ENCODE results near the gene ALOX5AP.

DNA sequence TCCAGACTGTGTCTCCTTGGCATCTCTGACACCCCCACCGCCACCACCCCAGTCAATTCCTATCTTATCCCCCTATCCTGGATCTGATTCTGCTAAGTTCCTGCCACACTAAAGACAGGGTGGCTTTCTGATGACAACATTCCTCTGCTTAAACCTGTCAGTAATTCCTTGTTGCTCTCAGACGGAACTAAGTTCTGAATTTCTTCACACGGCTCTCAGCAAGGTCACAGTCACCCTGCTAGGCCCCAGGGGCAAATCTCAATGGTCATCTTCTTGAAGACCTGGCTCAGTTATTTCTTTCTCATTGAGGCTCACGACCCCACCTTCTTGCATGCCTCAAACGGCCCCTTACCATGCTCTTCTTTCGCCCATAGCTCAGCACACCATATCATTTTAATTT is 7.6 kb downstream of the ALOX5AP start:
- TF ChIP-seq, protein P1, sequence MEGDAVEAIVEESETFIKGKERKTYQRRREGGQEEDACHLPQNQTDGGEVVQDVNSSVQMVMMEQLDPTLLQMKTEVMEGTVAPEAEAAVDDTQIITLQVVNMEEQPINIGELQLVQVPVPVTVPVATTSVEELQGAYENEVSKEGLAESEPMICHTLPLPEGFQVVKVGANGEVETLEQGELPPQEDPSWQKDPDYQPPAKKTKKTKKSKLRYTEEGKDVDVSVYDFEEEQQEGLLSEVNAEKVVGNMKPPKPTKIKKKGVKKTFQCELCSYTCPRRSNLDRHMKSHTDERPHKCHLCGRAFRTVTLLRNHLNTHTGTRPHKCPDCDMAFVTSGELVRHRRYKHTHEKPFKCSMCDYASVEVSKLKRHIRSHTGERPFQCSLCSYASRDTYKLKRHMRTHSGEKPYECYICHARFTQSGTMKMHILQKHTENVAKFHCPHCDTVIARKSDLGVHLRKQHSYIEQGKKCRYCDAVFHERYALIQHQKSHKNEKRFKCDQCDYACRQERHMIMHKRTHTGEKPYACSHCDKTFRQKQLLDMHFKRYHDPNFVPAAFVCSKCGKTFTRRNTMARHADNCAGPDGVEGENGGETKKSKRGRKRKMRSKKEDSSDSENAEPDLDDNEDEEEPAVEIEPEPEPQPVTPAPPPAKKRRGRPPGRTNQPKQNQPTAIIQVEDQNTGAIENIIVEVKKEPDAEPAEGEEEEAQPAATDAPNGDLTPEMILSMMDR (IDR thresholded peaks at IDR 0.05), result no peak
- TF ChIP-seq POLR2A (IDR thresholded peaks at IDR 0.05), result no peak
